Fibroblast of the aortic adventitia (primary cell): ENCODE data around the gene TMEM163. TPM values are rescaled to one million over a fixed set of nuclear protein-coding genes. Genes with fewer than 3 reads are reported as not detected.
A peak's percentile ranks its signal among the peaks of the same experiment; 100 is the strongest.

Source experiments
- DNase-seq: peaks from one replicate; pipeline ENCODE4 v3.0.0-alpha.2; 2010; ENCODE audit warnings: low read depth
- H3K4me3 ChIP-seq: 2 replicates; pipeline ENCODE4 v1.5.1; 2011; ENCODE audit warnings: low read depth, mild to moderate bottlenecking, control low read depth, low read length, moderate library complexity
- total RNA-seq: library from RNA; depleted of rRNA; stranded (reverse); fragments of >200 nt; gene quantifications from 2 replicates; pipeline ENCODE4 v1.2.3, GENCODE V29; 2012; ENCODE audit warnings: low replicate concordance
- TF ChIP-seq, protein P1 (sequence below): IDR thresholded peaks from 2 replicates; pipeline ENCODE4 v1.5.1; 2011; ENCODE audit warnings: mild to moderate bottlenecking, low read length, control low read depth, inconsistent platforms; ENCODE audit not compliant: insufficient read depth

The TMEM163 gene
- total RNA-seq, 1 donor = not detected

GRCh38 chr2:134685967-134686366 is 32.8 kb downstream of the TMEM163 start:
- no peak for DNase-seq
- TF ChIP-seq, protein P1, sequence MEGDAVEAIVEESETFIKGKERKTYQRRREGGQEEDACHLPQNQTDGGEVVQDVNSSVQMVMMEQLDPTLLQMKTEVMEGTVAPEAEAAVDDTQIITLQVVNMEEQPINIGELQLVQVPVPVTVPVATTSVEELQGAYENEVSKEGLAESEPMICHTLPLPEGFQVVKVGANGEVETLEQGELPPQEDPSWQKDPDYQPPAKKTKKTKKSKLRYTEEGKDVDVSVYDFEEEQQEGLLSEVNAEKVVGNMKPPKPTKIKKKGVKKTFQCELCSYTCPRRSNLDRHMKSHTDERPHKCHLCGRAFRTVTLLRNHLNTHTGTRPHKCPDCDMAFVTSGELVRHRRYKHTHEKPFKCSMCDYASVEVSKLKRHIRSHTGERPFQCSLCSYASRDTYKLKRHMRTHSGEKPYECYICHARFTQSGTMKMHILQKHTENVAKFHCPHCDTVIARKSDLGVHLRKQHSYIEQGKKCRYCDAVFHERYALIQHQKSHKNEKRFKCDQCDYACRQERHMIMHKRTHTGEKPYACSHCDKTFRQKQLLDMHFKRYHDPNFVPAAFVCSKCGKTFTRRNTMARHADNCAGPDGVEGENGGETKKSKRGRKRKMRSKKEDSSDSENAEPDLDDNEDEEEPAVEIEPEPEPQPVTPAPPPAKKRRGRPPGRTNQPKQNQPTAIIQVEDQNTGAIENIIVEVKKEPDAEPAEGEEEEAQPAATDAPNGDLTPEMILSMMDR = no peak
- no peak overlapping the region for H3K4me3 ChIP-seq

GRCh38 chr2:134683561-134684112 is 35.2 kb downstream of the TMEM163 start:
- H3K4me3 ChIP-seq = no peak overlapping the region
- DNase-seq = peak; percentile 23
- TF ChIP-seq, protein P1 = no peak

- H3K4me3 ChIP-seq = no peak overlapping the region
- TF ChIP-seq, protein P1 = no peak
- DNase-seq = peak; percentile 39
Measured at GRCh38 chr2:134682726-134683125, 36.1 kb downstream of the TMEM163 start.

DNA sequence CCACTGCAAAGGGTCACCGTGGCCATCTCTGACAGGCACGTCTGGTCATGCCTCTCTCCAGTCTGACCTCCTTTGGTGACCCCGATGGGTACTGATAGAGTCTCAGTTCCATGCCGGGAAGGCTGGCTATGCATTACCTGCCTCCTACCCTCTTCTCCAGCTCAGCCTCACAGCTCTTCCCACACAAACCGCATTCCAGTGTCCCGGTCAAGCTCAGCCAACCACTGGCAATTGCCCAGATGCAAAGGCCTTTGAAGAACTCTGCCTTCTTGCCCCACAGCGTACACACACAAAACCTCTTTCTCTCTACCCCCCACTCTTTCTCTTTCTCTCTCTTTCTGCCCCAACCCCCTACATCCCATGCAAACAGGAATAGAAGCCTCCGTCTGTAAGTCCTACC is 37.6 kb downstream of the TMEM163 start:
- no peak overlapping the region for H3K4me3 ChIP-seq
- DNase-seq = no peak
- TF ChIP-seq, protein P1 = no peak

- no peak overlapping the region for H3K4me3 ChIP-seq
- no peak for DNase-seq
- TF ChIP-seq, protein P1 = no peak
Measured at GRCh38 chr2:134679745-134680144, 39.1 kb downstream of the TMEM163 start.

- DNase-seq = no peak
- no peak overlapping the region for H3K4me3 ChIP-seq
- TF ChIP-seq, protein P1 = no peak
Measured at GRCh38 chr2:134679294-134679693, 39.5 kb downstream of the TMEM163 start.
